PFSK-1 (cell line): Measurements from ENCODE around the gene ANGPTL4.

Source experiments
- FOXP2 ChIP-seq: optimal IDR thresholded peaks from 2 replicates; pipeline ENCODE3; 2011; ENCODE audit warnings: borderline replicate concordance, control low read depth, inconsistent platforms; ENCODE audit not compliant: insufficient read depth; ENCODE audit errors: extremely low read length, extremely low read depth
- POLR2AphosphoS5 ChIP-seq: IDR thresholded peaks from 2 replicates; pipeline ENCODE4 v1.6.1; 2012; ENCODE audit warnings: low read depth, mild to moderate bottlenecking, control low read depth, low read length, moderate library complexity
- REST ChIP-seq, 2 experiments: IDR thresholded peaks; 2 replicates each; pipeline versions ENCODE4 v1.6.1 to v1.8.0; 2011 to 2012; ENCODE audit warnings: low read depth in 2 of 2, low read length in 2 of 2, control low read depth in 1 of 2, inconsistent platforms in 1 of 2, mild to moderate bottlenecking in 1 of 2, moderate library complexity in 1 of 2; ENCODE audit not compliant: insufficient read depth in 1 of 2
- SIN3A ChIP-seq: IDR thresholded peaks from 2 replicates; pipeline ENCODE4 v1.6.1; 2012; ENCODE audit warnings: mild to moderate bottlenecking, low read length, moderate library complexity, borderline replicate concordance; ENCODE audit not compliant: insufficient read depth
- TAF1 ChIP-seq: IDR thresholded peaks from 2 replicates; pipeline ENCODE4 v1.6.1; 2012; ENCODE audit warnings: low read length, control low read depth, borderline replicate concordance; ENCODE audit not compliant: insufficient read depth

Gene ANGPTL4

GRCh38 chr19:8393192-8393870 is 29.4 kb downstream of the ANGPTL4 start:
- TF ChIP-seq FOXP2 = no peak
- TF ChIP-seq REST (IDR thresholded peaks at IDR 0.05; ENCODE audit: insufficient read depth in 1 of 2, low read depth in 2 of 2, low read length in 2 of 2) = no peak
- TF ChIP-seq POLR2AphosphoS5 = no peak
- no peak for TF ChIP-seq SIN3A
- no peak for TF ChIP-seq TAF1

GRCh38 chr19:8393871-8394250 is 29.9 kb downstream of the ANGPTL4 start:
- no peak for TF ChIP-seq TAF1
- TF ChIP-seq REST (IDR thresholded peaks at IDR 0.05; ENCODE audit: insufficient read depth in 1 of 2, low read depth in 2 of 2, low read length in 2 of 2) = no peak
- TF ChIP-seq FOXP2 = no peak
- no peak for TF ChIP-seq POLR2AphosphoS5
- no peak for TF ChIP-seq SIN3A

GRCh38 chr19:8395621-8396082 is 31.7 kb downstream of the ANGPTL4 start:
- TF ChIP-seq SIN3A (no peak), REST (IDR thresholded peaks at IDR 0.05; ENCODE audit: insufficient read depth in 1 of 2, low read depth in 2 of 2, low read length in 2 of 2) (no peak), TAF1 (no peak), FOXP2 (no peak), POLR2AphosphoS5 (no peak)

GRCh38 chr19:8396185-8396562 is 32.2 kb downstream of the ANGPTL4 start:
- TF ChIP-seq REST (IDR thresholded peaks at IDR 0.05; ENCODE audit: insufficient read depth in 1 of 2, low read depth in 2 of 2, low read length in 2 of 2) (no peak), TAF1 (no peak), POLR2AphosphoS5 (no peak), SIN3A (no peak), FOXP2 (no peak)
